Caco-2 (cell line): Measurements from ENCODE around the gene PLXDC2. TPM values are rescaled to one million over a fixed set of nuclear protein-coding genes. Genes with fewer than 3 reads are reported as not detected.
"Not testable (repeated sequence)": the region's sequence is repeated elsewhere in the genome, so short reads cannot be mapped to it uniquely, and the experiment has no call there.

Source experiments
- BruUV-seq: library from RNA; stranded (reverse); fragments of 400-500 nt; replicated peaks from 2 replicates; lab custom pipeline; 2021; lab: Mats Ljungman, UMichigan
- CTCF ChIA-PET: fragments of 300-600 bp; sonication (Branson Sonifier 250); formaldehyde crosslinking; loops from one replicate; lab custom pipeline; 2022; ENCODE audit warnings: antibody characterized with exemption; lab: Charles Lee
- POLR2A ChIA-PET: fragments of 300-600 bp; sonication (Branson Sonifier 250); formaldehyde crosslinking; loops from one replicate; lab custom pipeline; 2022; ENCODE audit warnings: antibody characterized with exemption; lab: Charles Lee
- DNase-seq, 2 experiments: peaks; one replicate each; pipeline versions ENCODE4 v3.0.0 to v3.0.0-alpha.2; 2020 to 2022
- H3K27me3 ChIP-seq: replicated peaks from 2 replicates; pipeline ENCODE4 v1.6.0; 2011; ENCODE audit warnings: low read length; ENCODE audit not compliant: control insufficient read depth, insufficient read depth
- H3K36me3 ChIP-seq: 2 replicates; pipeline ENCODE4 v1.5.1; 2011; ENCODE audit warnings: low read length; ENCODE audit not compliant: control insufficient read depth, insufficient read depth
- H3K4me1 ChIP-seq: fragments of 250-450 bp; sonication (Bioruptor Pico); 2 replicates; pipeline ENCODE4 v1.5.1; 2020; ENCODE audit warnings: mild to moderate bottlenecking
- H3K4me3 ChIP-seq: 2 replicates; pipeline ENCODE4 v1.5.1; 2011; ENCODE audit warnings: low read depth, mild to moderate bottlenecking, control low read depth, low read length
- H3K9me3 ChIP-seq: fragments of 250-450 bp; sonication (Bioruptor Pico); 2 replicates; pipeline ENCODE4 v1.5.1; 2020; ENCODE audit warnings: mild to moderate bottlenecking, moderate library complexity
- H3K27ac Mint-ChIP-seq: one replicate; pipeline ENCODE4 v1.8.0; 2022; ENCODE audit warnings: mixed read lengths; ENCODE audit not compliant: unreplicated experiment
- H3K27me3 Mint-ChIP-seq: one replicate; pipeline ENCODE4 v1.8.0; 2022; ENCODE audit warnings: mixed read lengths; ENCODE audit not compliant: insufficient read depth, unreplicated experiment
- H3K36me3 Mint-ChIP-seq: one replicate; pipeline ENCODE4 v1.8.0; 2022; ENCODE audit warnings: mild to moderate bottlenecking, mixed read lengths; ENCODE audit not compliant: insufficient read depth, unreplicated experiment
- H3K4me1 Mint-ChIP-seq: one replicate; pipeline ENCODE4 v1.8.0; 2022; ENCODE audit warnings: low read depth, mixed read lengths; ENCODE audit not compliant: unreplicated experiment
- H3K4me3 Mint-ChIP-seq: one replicate; pipeline ENCODE4 v1.8.0; 2022; ENCODE audit warnings: mild to moderate bottlenecking, moderate library complexity, mixed read lengths; ENCODE audit not compliant: unreplicated experiment
- H3K9me3 Mint-ChIP-seq: one replicate; pipeline ENCODE4 v1.8.0; 2022; ENCODE audit warnings: mixed read lengths; ENCODE audit not compliant: unreplicated experiment
- CTCF ChIP-seq, 2 experiments: fragments of 200-600 bp in 1 of 2; IDR thresholded peaks; 1 replicate in 1 of 2; 2 replicates in 1 of 2; pipeline versions ENCODE4 v1.5.1 to v1.8.0; 2011 to 2022; ENCODE audit warnings: antibody characterized with exemption in 1 of 2, control low read depth in 1 of 2, inconsistent platforms in 1 of 2, low read depth in 1 of 2, low read length in 1 of 2, mild to moderate bottlenecking in 1 of 2, moderate library complexity in 1 of 2; ENCODE audit not compliant: insufficient read depth in 1 of 2, severe bottlenecking in 1 of 2, unreplicated experiment in 1 of 2
- intact Hi-C: fragments of 100-400 bp; cut with micrococcal nuclease; formaldehyde crosslinking; loops from one replicate; pipeline ENCODE4 v1.10.0; 2022; ENCODE audit not compliant: unreplicated experiment
- total RNA-seq: library from RNA; stranded (reverse); gene quantifications from 2 replicates; pipeline ENCODE4 v1.2.3, GENCODE V29; 2022

PLXDC2 gene
- total RNA-seq, 1 experiment from 2014 or later: 0.54 TPM

DNA sequence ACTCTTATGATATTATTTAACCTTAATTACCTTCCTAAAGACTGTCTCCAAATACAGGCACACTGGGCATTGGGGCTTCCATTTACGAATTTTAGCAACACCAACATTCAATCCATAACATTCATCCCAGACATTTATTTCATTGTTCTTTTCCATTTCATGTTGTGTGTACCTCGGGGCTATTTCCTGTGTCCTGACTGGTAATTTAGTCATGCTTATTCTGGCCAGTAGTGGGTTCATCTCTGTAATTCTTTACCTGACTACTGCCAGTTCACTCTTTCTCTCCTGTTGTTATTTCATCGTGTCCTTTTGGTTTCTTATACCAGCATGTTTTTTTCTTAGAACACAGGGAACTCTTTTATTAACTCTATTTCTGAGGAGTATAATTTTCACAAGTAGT lies 225.7 kb downstream of the PLXDC2 start:
- no TSS peak for BruUV-seq
- no peaks in the 10 kb centered on the region for H3K27me3 ChIP-seq
- ChIA-PET POLR2A (no interaction called here), CTCF (no interaction called here)
- no peak overlapping the region for H3K4me3 ChIP-seq
- no peaks in the 10 kb centered on the region for H3K9me3 ChIP-seq
- Mint-ChIP-seq H3K9me3 (no peaks in the 10 kb centered on the region), H3K27ac (no peak overlapping the region), H3K36me3 (no peaks in the 10 kb centered on the region), H3K4me1 (no peaks in the 10 kb centered on the region), H3K27me3 (no peaks in the 10 kb centered on the region), H3K4me3 (no peak overlapping the region)
- no peak for TF ChIP-seq CTCF (IDR thresholded peaks at IDR 0.05; ENCODE audit: insufficient read depth in 1 of 2, low read depth in 1 of 2, low read length in 1 of 2, severe bottlenecking in 1 of 2, unreplicated experiment in 1 of 2)
- no peaks in the 10 kb centered on the region for H3K36me3 ChIP-seq
- no peak for DNase-seq
- intact Hi-C loops: no loop called here
- H3K4me1 ChIP-seq: no peaks in the 10 kb centered on the region

- H3K4me3 ChIP-seq, H3K27ac Mint-ChIP-seq, DNase-seq, H3K9me3 Mint-ChIP-seq, POLR2A ChIA-PET, CTCF ChIA-PET, H3K27me3 Mint-ChIP-seq, H3K4me3 Mint-ChIP-seq, H3K36me3 ChIP-seq, H3K4me1 ChIP-seq, H3K9me3 ChIP-seq, H3K36me3 Mint-ChIP-seq, H3K27me3 ChIP-seq, intact Hi-C loops, BruUV-seq, H3K4me1 Mint-ChIP-seq: not testable (repeated sequence)
Observed at GRCh38 chr10:20045100-20045499, 228.9 kb downstream of the PLXDC2 start.

- Mint-ChIP-seq H3K27me3 (no peaks in the 10 kb centered on the region), H3K4me3 (no peak overlapping the region)
- H3K4me1 ChIP-seq: no peaks in the 10 kb centered on the region
Observed at GRCh38 chr10:20048161-20048560, 231.9 kb downstream of the PLXDC2 start.

More at GRCh38 chr10:20048161-20048560, 231.9 kb downstream of the PLXDC2 start:
- Mint-ChIP-seq H3K36me3 (no peaks in the 10 kb centered on the region), H3K4me1 (no peaks in the 10 kb centered on the region), H3K27ac (no peak overlapping the region), H3K9me3 (no peaks in the 10 kb centered on the region)
- no peak for DNase-seq
- no peaks in the 10 kb centered on the region for H3K9me3 ChIP-seq
- intact Hi-C loops: no loop called here
- no peak for TF ChIP-seq CTCF (IDR thresholded peaks at IDR 0.05; ENCODE audit: insufficient read depth in 1 of 2, low read depth in 1 of 2, low read length in 1 of 2, severe bottlenecking in 1 of 2, unreplicated experiment in 1 of 2)
- no peak overlapping the region for H3K4me3 ChIP-seq
- ChIA-PET CTCF (no interaction called here), POLR2A (no interaction called here)
- H3K27me3 ChIP-seq: no peaks in the 10 kb centered on the region
- no peaks in the 10 kb centered on the region for H3K36me3 ChIP-seq
- BruUV-seq: no TSS peak
